Loucy (cell line): ENCODE data around the gene FGFR2.

Source experiments
- CTCF ChIP-seq: fragments of 200-600 bp; sonication (generic); conservative IDR thresholded peaks from 2 replicates; pipeline ENCODE4 v1.5.1; 2014; ENCODE audit warnings: mild to moderate bottlenecking, antibody characterized with exemption, low read length
- EZH2phosphoT487 ChIP-seq: fragments of 200-600 bp; IDR thresholded peaks from 2 replicates; pipeline ENCODE4 v1.6.1; 2018; ENCODE audit warnings: antibody characterized with exemption, mild to moderate bottlenecking, moderate library complexity, borderline replicate concordance

- no peak for TF ChIP-seq CTCF
- TF ChIP-seq EZH2phosphoT487: no peak
These were observed 2.9 kb downstream of the FGFR2 start for GRCh38 chr10:121595351-121595805.
